GM19328 (cell line): ENCODE results near the gene XYLT1.

Experiments
- ATAC-seq: cut with Tn5 transposase; IDR thresholded peaks from one replicate; pipeline ENCODE4 v1.9.1; 2021; ENCODE audit warnings: mild to moderate bottlenecking, moderate library complexity; ENCODE audit not compliant: unreplicated experiment

Gene XYLT1

GRCh38 chr16:17270111-17270510, 200.6 kb downstream of the XYLT1 start:
- ATAC-seq: no peak

GRCh38 chr16:17269439-17269838, 201.3 kb downstream of the XYLT1 start:
- ATAC-seq: no peak

- ATAC-seq: no peak
Observed at GRCh38 chr16:17266608-17267313, 204.0 kb downstream of the XYLT1 start.

GRCh38 chr16:17265154-17265553, 205.6 kb downstream of the XYLT1 start:
- ATAC-seq: no peak

GRCh38 chr16:17261197-17261858, 209.4 kb downstream of the XYLT1 start:
- ATAC-seq: no peak

- ATAC-seq: no peak
Observed at GRCh38 chr16:17260276-17260849, 210.4 kb downstream of the XYLT1 start.

GRCh38 chr16:17259751-17260270, 210.9 kb downstream of the XYLT1 start:
- no peak for ATAC-seq

- peak; percentile 52 for ATAC-seq
Observed at GRCh38 chr16:17258848-17259713, 211.7 kb downstream of the XYLT1 start.

- no peak for ATAC-seq
Observed at GRCh38 chr16:17258077-17258599, 212.6 kb downstream of the XYLT1 start.

- ATAC-seq: no peak
Observed at GRCh38 chr16:17257426-17258023, 213.2 kb downstream of the XYLT1 start.

- no peak for ATAC-seq
Observed at GRCh38 chr16:17252701-17253100, 218.1 kb downstream of the XYLT1 start.

GRCh38 chr16:17252064-17252463, 218.7 kb downstream of the XYLT1 start:
- no peak for ATAC-seq

GRCh38 chr16:17251496-17251895, 219.3 kb downstream of the XYLT1 start:
- no peak for ATAC-seq

GRCh38 chr16:17246974-17247732, 223.6 kb downstream of the XYLT1 start:
- ATAC-seq: no peak

- ATAC-seq: no peak
Observed at GRCh38 chr16:17246268-17246885, 224.4 kb downstream of the XYLT1 start.

- ATAC-seq: no peak
Observed at GRCh38 chr16:17245776-17246175, 225.0 kb downstream of the XYLT1 start.

GRCh38 chr16:17244872-17245551, 225.7 kb downstream of the XYLT1 start:
- ATAC-seq: no peak

- ATAC-seq: no peak
Observed at GRCh38 chr16:17241264-17241835, 229.4 kb downstream of the XYLT1 start.
